OCI-LY7 (cell line): ENCODE results near the gene PRTN3.

Source experiments
- CTCF ChIP-seq: fragments of 200-600 bp; sonication (generic); conservative IDR thresholded peaks from 2 replicates; pipeline ENCODE4 v1.5.1; 2014; ENCODE audit warnings: mild to moderate bottlenecking, antibody characterized with exemption, low read length, moderate library complexity, mixed read lengths
- EZH2phosphoT487 ChIP-seq: fragments of 200-600 bp; sonication (generic); IDR thresholded peaks from 2 replicates; pipeline ENCODE4 v1.6.1; 2018; ENCODE audit warnings: low read depth, borderline replicate concordance, mild to moderate bottlenecking, mixed run types, antibody characterized with exemption, low read length, moderate library complexity, mixed read lengths

DNA sequence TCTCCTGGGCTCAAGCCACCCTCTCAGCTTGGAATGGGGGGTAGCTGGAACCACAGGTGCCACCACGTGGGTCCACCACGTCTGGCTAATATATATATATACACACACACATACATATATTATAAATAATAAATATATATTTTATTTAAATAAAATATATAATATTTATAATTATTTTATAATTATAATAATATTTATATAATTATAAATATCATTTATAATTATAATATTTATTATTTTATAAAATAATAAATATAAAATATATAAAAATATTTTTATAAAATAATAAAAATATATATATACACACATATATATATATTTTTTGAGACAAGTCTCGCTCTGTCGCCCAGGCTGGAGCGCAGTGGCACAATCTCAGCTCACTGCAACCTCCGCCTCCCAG lies 13.8 kb downstream of the PRTN3 start:
- no peak for TF ChIP-seq CTCF
- no peak for TF ChIP-seq EZH2phosphoT487
